Measurements from ENCODE around the gene PDE6H. TPM values are rescaled to one million over a fixed set of nuclear protein-coding genes. Genes with fewer than 3 reads are reported as not detected.
A peak's percentile ranks its signal among the peaks of the same experiment; 100 is the strongest.

PDE6H gene
- total and polyA plus RNA-seq, 10 of the 15 experiments (the other 5 are each of a cell fraction or from before 2014, with no cell fraction given), result 0.16 TPM; not detected in 9

DNA sequence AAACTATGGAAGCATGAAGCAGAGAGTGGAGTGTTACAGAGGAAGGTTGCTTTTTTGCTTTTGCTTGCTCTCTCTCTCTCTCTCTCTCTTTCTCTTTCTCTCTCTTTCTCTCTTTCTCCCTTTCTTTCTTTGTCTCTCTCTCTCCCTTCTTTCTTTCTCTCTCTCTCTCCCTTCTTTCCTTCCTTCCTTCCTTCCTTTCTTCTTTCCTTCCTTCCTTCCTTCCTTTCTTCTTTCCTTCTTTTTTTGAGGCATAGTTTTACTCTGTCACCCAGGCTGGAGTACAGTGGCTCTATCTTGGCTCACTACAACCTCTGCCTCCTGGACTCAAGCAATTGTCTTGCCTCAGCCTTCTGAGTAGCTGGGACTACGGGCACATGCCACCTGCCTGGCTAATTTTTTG, 19.1 kb upstream of the PDE6H start:
- Histone ChIP-seq H2AFZ (ENCODE audit: control insufficient read depth, low read depth, low read length) (no peak overlapping the region), H3K4me2 (ENCODE audit: control insufficient read depth, insufficient read depth) (peak overlapping the region; percentile 85), H3K9me3 (replicated peaks; ENCODE audit: control insufficient read depth, insufficient read depth, low read length) (no peaks in the 10 kb centered on the region), H4K20me1 (ENCODE audit: control insufficient read depth, insufficient read depth) (no peaks in the 10 kb centered on the region), H3K36me3 (ENCODE audit: control insufficient read depth in 2 of 2, insufficient read depth in 2 of 2, low read length in 1 of 2) (peaks cover 4 to 11% of the 10 kb centered on the region in 2 experiments), H3K79me2 (ENCODE audit: control insufficient read depth, insufficient read depth, low read length) (peaks cover 99% of the 10 kb centered on the region), H3K4me1 (ENCODE audit: control insufficient read depth, insufficient read depth, low read length) (peaks cover 52% of the 10 kb centered on the region), H3K27me3 (replicated peaks in 1 of 2; ENCODE audit: control insufficient read depth in 2 of 2, insufficient read depth in 2 of 2, low read length in 1 of 2) (no peaks in the 10 kb centered on the region), H3K9ac (ENCODE audit: control insufficient read depth, insufficient read depth, low read length) (peak overlapping the region; percentile 51), H3K27ac (ENCODE audit: control insufficient read depth, insufficient read depth) (peak overlapping the region; percentile 100), H3K4me3 (peak overlapping the region; percentile 60)
- DNase-seq (ENCODE audit: low read depth, low spot score), result no peak
- no peak for ATAC-seq
- POLR2A ChIA-PET, result interaction anchor here (1.0 to 2.1 kb wide), 4 partner anchors 29 to 184 kb away, joined by 3 to 5 read pairs (median 4); no protein-coding TSS in a partner anchor
- SMC1A ChIA-PET (ENCODE audit: uncharacterized antibody, unreplicated experiment), result interaction anchor here (1.2 to 1.3 kb wide), 3 partner anchors 15 to 41 kb away, joined by 3 to 6 read pairs (median 3); partner anchors contain the start of gene ERP27
- intact Hi-C loops (cut with micrococcal nuclease; ENCODE audit: unreplicated experiment) (loop anchor here (5.0 to 10.0 kb wide), 4 partner anchors 34 to 831 kb away; partner anchors contain the start of gene EPS8), in situ Hi-C loops (cut with MboI) (loop anchor here (10.0 to 25.0 kb wide), 3 partner anchors 179 to 566 kb away; a partner anchor contains a TSS)
- no peak for FAIRE-seq
- RAD21 ChIA-PET (ENCODE audit: unreplicated experiment), result interaction anchor here (0.6 to 4.2 kb wide), 4 partner anchors 7 to 713 kb away, joined by 3 to 25 read pairs (median 6); partner anchors contain the start of gene ARHGDIB
- WGBS (ENCODE audit: insufficient coverage, insufficient replicate concordance, low lambda C conversion rate, missing lambda C conversion rate), result 0% methylated on average over 1 of the region's 1 CpG
- CTCF ChIA-PET, result interaction anchor here (1.0 kb wide), 1 partner anchor 16 kb away, joined by 3 read pairs; the partner anchor contains the start of gene ERP27
- no TSS peak for BruUV-seq (replicated peaks)
- TF ChIP-seq SREBF2 (IDR thresholded peaks at IDR 0.05; ENCODE audit: low read length) (no peak), CBFB (IDR thresholded peaks at IDR 0.05; ENCODE audit: low read depth) (no peak), YBX1 (IDR thresholded peaks at IDR 0.05) (0 out of 2 replicates have a peak, but pooled peaks have one; percentile 29), CBX5 (IDR thresholded peaks at IDR 0.05; ENCODE audit: low read depth) (no peak), POU2F2 (IDR thresholded peaks at IDR 0.05; ENCODE audit: borderline replicate concordance, low read depth, low read length) (no peak), EP300 (IDR thresholded peaks at IDR 0.05; ENCODE audit: borderline replicate concordance in 1 of 2, control insufficient read depth in 1 of 2, low read depth in 2 of 2, low read length in 2 of 2) (no peak), TARDBP (IDR thresholded peaks at IDR 0.05; ENCODE audit: borderline replicate concordance) (no peak), EZH2 (IDR thresholded peaks at IDR 0.05; ENCODE audit: borderline replicate concordance, control insufficient read depth, low read depth, low read length) (no peak), HDGF (IDR thresholded peaks at IDR 0.05) (peak; percentile 86; the same call in 1 of the 2 replicates), IKZF2 (IDR thresholded peaks at IDR 0.05) (0 out of 4 replicates have a peak, but pooled peaks of 1 of the 2 experiments have one; percentile 11), ZNF24 (IDR thresholded peaks at IDR 0.05) (no peak)
- TF ChIP-seq, protein P1, sequence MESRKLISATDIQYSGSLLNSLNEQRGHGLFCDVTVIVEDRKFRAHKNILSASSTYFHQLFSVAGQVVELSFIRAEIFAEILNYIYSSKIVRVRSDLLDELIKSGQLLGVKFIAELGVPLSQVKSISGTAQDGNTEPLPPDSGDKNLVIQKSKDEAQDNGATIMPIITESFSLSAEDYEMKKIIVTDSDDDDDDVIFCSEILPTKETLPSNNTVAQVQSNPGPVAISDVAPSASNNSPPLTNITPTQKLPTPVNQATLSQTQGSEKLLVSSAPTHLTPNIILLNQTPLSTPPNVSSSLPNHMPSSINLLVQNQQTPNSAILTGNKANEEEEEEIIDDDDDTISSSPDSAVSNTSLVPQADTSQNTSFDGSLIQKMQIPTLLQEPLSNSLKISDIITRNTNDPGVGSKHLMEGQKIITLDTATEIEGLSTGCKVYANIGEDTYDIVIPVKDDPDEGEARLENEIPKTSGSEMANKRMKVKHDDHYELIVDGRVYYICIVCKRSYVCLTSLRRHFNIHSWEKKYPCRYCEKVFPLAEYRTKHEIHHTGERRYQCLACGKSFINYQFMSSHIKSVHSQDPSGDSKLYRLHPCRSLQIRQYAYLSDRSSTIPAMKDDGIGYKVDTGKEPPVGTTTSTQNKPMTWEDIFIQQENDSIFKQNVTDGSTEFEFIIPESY (IDR thresholded peaks at IDR 0.05), result no peak
- TF ChIP-seq, protein P2, sequence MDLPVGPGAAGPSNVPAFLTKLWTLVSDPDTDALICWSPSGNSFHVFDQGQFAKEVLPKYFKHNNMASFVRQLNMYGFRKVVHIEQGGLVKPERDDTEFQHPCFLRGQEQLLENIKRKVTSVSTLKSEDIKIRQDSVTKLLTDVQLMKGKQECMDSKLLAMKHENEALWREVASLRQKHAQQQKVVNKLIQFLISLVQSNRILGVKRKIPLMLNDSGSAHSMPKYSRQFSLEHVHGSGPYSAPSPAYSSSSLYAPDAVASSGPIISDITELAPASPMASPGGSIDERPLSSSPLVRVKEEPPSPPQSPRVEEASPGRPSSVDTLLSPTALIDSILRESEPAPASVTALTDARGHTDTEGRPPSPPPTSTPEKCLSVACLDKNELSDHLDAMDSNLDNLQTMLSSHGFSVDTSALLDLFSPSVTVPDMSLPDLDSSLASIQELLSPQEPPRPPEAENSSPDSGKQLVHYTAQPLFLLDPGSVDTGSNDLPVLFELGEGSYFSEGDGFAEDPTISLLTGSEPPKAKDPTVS (IDR thresholded peaks at IDR 0.05; ENCODE audit: low read depth, low read length), result no peak
- TF ChIP-seq, protein P3, sequence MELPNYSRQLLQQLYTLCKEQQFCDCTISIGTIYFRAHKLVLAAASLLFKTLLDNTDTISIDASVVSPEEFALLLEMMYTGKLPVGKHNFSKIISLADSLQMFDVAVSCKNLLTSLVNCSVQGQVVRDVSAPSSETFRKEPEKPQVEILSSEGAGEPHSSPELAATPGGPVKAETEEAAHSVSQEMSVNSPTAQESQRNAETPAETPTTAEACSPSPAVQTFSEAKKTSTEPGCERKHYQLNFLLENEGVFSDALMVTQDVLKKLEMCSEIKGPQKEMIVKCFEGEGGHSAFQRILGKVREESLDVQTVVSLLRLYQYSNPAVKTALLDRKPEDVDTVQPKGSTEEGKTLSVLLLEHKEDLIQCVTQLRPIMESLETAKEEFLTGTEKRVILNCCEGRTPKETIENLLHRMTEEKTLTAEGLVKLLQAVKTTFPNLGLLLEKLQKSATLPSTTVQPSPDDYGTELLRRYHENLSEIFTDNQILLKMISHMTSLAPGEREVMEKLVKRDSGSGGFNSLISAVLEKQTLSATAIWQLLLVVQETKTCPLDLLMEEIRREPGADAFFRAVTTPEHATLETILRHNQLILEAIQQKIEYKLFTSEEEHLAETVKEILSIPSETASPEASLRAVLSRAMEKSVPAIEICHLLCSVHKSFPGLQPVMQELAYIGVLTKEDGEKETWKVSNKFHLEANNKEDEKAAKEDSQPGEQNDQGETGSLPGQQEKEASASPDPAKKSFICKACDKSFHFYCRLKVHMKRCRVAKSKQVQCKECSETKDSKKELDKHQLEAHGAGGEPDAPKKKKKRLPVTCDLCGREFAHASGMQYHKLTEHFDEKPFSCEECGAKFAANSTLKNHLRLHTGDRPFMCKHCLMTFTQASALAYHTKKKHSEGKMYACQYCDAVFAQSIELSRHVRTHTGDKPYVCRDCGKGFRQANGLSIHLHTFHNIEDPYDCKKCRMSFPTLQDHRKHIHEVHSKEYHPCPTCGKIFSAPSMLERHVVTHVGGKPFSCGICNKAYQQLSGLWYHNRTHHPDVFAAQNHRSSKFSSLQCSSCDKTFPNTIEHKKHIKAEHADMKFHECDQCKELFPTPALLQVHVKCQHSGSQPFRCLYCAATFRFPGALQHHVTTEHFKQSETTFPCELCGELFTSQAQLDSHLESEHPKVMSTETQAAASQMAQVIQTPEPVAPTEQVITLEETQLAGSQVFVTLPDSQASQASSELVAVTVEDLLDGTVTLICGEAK (IDR thresholded peaks at IDR 0.05; ENCODE audit: borderline replicate concordance), result no peak
- TF ChIP-seq, protein P4, sequence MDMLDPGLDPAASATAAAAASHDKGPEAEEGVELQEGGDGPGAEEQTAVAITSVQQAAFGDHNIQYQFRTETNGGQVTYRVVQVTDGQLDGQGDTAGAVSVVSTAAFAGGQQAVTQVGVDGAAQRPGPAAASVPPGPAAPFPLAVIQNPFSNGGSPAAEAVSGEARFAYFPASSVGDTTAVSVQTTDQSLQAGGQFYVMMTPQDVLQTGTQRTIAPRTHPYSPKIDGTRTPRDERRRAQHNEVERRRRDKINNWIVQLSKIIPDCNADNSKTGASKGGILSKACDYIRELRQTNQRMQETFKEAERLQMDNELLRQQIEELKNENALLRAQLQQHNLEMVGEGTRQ (IDR thresholded peaks at IDR 0.05; ENCODE audit: borderline replicate concordance, low read depth, low read length), result no peak
